ENCODE data around the gene SLC39A3.

Gene SLC39A3

DNA sequence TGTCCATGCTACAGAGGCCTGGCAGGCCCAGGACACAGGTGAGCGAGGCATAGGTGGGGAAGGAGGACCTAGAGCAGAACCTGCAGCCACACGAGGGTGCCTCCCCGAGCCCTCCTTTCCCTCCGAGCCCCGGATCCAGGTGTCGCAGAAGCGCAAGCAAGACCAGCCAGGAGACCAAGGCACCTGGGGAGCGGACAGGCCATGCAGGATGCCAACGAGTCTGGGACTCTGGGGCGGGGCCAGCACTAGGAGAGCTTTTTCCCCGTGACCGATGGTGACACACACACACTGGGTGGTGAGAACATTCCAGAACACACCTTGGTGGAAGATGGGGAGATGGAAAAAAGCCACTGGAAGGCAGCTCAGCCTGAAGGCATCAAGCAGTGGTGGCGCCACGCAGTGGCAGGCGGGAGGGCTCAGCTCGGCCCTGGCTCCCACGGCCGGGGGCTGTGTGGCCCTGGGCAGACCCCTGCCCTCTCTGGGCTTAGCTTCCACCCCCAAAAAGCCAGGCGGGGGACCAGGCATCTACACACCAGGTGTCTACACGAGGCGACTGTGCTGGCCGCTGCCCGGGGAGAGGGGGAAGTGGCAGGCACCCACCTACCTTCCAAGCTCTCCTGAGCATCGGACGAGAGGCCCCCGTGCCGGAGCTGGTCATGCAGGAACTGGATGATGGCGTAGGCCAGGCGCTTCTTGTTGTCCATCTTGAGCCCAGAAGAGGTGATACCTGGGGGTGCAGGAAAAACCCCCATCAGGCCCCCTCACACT, 28.7 kb upstream of the SLC39A3 start:
- no peak for DNase-seq

DNA sequence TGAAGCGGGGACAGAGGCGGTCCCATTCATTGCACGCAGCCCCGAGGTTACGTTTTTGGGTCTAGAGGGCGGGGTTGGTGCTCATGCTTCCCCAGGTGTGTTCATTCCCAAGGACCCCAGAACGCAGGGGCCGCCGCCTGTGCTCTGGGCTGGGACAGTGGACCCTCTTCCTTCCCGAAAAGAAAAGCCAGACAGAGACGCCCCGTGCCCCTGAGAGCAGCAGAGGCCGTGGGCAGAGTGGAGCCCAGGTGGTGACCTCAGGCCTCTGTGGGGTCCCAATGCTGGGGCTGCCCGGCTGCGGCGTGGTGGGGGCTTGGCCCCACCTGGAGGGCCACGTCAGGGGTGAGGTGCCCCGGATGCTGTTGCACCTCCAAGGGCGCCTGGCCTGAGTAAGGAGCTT, 27.9 kb upstream of the SLC39A3 start:
- DNase-seq: no peak

DNA sequence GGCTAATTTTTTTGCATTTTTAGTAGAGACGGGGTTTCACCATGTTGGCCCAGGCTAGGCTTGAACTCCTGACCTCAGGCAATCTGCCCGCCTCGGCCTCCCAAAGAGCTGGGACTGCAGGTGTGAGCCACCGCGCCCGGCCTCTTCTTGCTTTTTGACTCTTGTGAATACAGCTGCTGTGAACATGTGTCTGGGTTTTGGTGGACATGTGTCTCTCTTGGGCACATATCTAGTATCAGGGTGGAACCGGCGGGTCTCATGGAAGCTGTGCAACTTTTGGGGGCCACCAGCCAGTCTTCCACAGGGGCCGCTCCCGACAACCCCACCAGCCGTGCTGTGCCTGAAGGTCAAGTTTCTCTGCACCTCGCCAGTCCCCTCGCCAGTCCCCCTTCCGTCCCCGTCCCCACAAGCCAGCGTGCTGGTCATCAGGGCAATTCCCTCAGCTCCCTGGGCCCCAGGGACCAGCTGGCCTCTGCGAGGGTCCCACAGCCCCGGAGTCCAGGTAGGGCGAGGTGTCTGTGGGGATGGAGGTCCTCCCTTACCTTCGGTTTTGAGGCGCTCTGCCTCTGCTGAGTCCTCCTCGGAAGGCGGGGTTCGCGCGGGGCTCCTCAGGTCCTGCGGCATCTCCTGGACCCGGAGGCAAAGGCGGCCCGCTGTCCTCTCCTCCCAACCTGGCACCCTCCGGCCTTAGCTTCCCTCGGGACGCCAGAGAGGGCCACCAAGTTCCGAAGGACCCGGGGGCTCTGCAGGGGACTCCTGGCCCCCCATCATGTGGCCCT, 27.0 kb upstream of the SLC39A3 start:
- DNase-seq: no peak

DNA sequence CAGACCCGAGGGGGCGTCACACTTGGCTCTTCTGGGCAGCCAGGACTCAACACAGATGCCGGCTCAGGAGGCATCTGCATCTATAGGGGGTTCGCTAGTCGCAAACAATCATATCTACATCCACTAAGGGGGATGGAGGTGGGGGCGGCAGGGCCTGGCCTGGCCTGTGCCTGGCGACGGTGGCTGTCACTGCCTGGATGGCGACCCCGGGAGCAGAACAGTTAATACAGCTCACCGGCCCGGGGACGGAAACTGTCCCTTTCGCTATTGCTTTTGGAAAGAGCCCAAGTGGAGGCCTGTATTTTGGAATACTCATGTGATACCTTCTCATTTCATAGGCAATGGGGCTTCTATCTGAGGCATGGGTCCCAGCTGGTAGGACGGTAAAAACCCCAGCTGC, 25.6 kb upstream of the SLC39A3 start:
- DNase-seq: no peak

DNA sequence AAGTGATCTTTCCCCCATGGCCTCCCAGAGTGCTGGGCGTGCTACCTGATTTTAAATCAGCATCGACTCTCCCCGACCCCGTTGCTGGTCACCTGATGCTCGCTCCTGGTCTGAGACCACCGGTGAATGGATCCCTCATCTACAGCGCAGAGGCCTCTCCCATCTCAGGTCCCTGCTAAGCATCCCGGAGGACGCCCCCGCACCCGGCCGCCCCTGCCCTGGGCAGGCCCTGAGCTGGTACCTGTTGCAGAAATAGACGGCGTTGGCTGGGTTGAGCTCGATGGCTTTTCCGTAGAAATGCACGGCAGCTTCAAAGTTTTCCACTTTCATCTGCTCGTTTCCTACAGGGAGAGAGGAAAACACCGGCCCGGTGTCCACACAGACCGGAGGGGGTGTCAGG, 25.1 kb upstream of the SLC39A3 start:
- DNase-seq: no peak

DNA sequence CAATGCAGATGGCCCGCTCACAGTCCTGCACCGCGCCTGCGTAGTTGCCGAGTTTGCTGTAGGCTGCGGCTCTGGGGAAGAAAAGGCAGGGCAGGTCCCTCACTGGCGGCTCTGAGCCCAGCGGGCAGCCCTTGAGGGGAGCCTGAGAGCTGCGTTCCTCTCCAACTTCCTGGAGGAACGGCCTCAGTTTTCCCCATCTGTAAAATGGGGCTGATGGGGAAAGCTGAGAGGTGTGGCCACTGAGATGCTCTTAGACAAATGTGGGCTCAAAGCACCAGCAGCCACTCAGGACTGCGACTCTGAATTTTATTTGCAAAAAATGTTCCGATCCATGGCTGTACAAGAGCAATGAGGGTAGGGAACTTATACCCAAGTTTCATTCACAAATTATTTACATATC, 23.9 kb upstream of the SLC39A3 start:
- DNase-seq: no peak

DNA sequence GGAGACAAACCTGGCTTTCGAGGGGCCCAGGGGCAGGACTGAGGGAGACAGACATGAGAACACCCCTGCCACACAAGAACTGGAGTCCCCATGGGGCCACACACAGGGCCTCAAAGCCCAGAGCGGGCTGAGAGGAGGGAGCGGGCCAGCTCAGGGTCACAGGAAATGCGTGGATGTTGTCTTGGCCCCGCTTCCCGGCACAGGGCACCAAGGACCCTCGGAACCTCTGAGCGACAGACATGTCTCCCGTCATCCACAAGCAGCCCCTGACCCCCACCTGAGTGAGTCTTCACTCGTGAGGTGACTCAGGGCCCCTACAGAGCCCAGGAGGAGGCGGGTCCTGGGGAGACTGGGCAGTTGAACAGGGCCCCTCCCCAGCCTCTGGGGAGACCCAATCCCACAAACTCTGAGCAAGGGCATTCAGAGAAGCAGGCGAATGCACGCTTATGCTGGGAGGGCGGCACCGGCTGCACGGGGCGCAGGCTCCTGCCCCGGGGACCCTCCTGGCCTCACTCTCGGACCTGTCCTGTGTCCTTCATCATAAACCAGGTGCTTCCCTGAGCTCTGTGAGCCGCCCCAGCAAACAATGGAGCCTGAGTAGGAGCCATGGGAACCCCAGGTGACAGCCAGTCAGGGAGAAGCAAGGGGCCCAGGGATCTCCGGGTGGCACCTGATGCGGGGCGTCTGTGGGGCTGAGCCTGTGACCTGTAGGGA, 23.1 kb upstream of the SLC39A3 start:
- no peak for DNase-seq

DNA sequence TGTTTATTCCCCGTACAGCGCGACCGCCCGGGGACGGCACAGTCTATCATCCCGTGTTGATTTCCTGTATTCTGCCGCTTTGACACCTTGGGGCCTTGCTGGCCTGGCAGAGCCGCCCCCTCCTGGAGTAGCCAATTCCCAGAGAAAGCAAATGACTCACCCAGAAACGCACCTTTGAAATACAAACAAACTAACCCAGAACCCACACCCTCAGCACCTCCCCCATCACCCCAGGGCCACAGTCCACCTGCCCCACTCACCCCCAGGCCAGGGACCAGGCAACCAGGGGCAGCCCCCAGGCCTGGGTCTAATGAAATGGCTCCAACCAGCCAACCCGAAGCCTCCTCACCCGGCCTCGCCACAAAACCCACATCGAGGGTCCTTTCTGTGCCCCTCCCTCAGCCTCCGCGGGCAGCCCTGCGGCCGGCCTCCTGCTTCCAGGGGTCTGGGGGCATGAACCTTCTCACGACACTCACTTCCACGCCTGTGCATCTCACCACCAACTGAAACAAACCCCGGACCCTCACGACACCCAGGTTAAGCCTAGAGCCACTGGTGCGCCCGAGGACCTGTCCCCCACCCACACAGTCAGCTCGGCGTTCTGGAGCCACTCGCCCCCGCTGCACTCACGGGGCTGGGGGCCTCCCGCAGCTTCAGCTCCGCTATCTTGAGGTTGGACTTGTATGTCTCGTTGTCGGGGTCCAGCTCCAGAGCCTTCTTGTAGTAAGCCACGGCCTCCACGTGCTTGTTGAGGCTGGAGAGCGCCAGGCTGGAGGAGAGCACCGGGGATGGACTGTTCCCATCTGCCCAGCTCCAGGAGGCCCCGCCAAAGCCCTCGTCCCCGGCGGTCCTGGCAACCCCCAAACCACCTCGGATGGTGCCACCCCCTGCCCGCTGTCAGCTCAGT, 22.3 kb upstream of the SLC39A3 start:
- no peak for DNase-seq

DNA sequence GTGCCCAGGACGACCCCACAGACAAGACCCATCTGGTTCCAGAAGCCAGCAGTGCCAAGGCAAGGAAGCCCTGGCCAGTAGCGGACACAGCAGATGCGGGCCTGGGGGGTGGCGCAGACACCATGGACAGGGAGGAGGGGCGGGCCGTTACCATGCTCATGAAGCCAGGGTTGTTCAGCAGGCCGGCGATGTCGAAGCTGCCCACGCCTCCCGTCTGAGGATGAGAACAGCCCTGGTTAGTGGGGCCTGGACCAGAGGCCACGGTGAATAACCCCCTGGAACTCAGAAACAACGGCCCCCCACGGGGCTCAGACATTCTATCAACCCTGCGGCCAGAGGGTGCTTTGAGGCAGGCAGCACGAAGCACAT, 21.5 kb upstream of the SLC39A3 start:
- no peak for DNase-seq

DNA sequence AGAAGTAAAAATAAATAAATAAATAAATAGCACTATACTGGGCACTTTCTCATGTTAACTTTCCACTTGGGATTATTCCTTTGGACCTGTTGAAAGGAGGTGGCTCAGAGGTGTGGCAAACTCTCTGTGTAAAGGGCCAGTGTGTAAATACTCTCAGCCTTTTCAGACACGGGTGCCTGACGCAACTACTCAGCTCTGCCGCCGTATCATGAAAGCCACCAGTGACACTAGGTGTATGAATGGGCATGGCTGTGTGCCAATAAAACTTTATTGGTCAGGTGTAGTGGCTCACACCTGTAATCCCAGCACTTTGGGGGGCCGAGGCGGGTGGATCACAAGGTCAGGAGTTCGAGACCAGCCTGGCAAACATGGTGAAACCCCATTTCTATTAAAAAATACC, 20.1 kb upstream of the SLC39A3 start:
- DNase-seq: no peak

DNA sequence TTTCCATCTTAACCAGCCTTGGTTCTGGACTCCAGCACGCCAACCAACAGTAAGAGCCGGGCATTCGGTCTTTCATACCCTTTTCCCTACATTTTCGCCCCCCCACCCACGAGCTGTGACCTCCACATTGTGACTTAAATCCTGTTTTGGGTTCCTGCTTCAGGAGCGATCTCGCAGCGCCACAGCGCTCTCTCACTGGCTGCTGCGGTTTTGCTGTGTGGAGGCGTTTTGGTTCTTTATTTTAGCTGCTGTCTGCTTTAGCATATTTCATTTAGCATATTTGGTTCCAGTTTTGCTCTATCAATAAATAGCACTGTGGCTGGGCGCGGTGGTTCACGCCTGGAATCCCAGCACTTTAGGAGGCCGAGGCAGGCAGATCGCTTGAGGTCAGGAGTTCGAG, 19.5 kb upstream of the SLC39A3 start:
- DNase-seq: no peak

DNA sequence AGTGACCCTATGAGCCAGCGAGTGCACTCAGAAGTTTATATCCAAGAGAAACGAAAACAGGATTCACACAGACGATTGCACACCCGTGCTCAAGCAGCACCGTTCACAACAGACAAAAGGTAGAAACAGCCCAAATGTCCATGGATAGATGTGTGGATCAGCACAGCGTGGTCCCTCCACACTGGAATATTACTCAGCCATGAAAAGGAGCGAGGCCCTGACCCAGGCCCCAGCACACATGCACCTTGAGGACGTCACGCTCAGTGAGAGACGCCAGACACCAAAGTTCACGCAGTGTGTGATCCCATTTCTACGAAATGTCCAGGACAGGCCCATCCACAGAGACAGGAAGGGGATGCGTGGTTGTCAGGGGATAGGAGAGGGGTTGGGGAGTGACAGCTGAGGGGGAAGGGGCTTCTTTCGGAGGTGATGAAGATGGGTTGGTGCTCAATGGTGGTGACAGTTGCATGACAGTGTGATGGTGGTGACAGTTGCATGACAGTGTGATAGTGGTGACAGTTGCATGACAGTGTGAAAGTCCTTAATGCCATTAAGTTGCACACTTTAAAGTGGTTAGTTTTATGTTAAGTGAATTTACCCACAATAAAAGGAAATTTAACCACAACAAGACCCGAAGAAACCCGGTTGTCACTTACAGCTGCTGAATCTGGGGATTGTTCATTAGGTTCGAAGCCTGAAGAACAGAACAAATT, 18.9 kb upstream of the SLC39A3 start:
- no peak for DNase-seq

DNA sequence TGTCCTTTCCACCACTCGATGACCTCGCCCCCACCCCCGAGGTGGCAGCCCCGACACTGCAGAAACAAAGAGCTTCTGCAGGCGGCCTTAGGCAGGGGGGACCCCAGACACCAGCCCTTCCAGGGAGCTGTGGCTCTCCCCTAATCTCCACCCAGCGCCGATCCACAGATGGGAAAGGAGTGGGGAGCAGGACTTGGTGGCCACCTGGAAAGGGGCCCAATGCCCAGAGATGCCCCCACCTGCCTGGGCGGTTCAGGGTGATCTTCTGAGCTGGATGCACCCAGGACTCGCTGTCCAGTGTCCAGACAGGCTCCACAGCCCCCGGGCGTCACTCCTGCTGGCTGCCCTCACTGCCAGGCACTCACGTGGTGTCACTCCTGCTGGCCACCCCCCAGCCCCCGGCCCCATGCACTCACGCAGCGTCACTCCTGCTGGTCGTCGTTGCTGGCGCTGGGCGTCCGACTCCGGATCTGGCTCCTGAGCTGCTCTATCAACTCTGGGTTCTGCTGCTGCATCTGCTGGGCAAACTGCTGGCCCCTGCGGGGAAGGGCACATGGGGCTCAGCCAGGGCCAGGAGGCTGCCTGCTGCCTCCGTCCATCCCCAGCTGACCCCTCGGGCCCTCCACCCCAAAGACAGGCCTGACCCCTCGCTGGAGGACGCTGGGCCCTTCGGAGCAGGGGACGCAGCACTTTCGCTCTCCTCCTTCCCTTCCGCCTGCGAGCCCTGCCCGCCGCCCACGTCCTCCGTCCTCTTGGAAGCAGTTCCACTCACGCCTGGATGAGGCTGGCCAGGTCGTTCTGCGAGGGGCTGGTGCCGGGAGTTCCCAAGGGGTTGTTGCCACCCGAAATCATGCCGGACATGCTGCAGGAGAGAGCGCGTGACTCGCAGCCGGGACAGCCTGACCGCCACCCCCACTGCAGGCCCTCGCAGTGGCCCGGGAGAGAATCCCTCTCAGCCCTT, 17.4 kb upstream of the SLC39A3 start:
- no peak for DNase-seq

DNA sequence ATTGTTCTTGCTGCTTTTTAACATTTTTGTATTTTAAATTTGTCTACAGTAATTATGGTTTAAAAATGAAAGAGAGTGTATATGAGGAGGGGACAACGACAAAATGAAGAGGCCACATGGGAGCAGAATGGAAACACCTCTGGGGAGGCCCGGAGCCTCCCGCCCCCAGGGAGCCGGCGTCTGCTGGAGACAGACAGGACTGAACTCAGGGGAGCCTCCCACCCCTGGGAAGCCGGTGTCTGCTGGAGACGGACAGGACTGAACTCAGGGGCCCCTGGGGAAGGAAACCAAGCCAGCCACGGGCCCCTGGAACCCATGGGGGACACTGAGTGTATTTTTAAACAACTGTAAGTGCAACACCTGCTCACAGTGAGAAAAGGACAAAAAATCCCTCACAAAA, 16.7 kb upstream of the SLC39A3 start:
- DNase-seq: no peak

DNA sequence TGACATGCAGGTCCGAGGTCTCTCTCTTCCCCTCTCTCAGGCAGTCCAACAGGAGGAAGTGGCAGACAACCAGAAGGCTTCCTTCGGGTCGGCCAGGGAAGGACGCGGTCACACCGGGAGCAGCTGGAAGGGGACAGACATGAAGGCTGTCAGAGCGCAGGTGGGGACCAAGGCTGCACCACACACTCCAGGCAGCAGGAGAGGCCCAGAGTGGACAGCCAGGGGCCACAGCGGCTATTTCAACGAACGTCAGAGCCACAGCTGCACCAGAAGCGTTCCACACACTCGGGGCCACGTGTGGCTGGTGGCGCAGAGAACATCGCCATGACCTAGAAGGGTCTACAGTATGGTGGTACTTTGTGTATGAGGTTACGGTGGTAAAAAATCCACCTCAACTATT, 16.0 kb upstream of the SLC39A3 start:
- no peak for DNase-seq

DNA sequence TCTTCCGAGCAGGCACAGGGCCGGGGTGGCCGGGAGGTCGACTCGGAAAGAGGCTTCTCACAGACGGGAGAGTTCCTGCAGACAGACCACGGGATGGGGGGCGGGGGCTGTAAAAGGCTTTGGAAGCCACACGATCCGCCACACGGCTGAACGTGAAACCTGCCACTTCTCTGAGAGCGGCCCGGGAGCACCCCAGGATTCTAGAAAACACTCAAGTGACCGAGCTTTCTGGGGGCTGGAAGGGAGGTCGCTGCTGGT, 15.6 kb upstream of the SLC39A3 start:
- DNase-seq: no peak

DNA sequence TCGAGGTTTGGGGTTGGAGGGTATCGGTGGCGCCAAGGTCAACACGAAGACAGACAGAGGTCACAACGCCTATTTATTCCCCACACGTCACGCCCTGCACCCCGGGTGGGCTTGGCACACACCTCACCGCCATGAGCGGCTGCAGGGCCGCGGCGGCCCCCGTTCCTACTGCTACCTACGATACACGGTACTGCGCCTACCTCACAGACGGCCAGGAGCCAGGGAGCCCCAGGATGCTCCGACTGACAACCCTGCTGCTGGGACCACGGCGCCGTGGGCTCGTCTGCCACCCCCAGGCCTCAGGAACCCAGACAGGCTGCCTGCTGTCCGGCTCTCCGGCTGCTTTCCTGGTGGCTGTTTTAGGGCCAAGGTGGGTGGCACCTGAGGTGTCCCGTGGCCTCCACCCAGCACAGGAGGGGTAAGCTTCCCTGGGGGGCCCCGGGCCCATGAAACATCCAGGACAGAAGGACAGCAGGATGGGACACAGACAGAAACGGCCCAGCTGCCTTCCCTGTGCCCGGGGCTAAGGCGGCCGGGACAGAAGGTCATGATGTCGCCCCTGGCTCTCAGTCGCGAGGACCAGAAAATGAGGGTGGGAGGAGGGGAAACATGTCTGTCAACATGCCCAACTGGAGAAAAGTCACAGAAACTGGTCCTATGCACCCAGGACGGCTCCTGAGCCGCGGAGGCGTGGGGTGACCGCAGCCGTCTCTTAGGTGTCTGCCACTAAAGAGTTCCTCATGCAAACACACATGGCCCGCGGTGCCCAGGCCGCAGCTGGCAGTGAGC, 15.0 kb upstream of the SLC39A3 start:
- no peak for DNase-seq

DNA sequence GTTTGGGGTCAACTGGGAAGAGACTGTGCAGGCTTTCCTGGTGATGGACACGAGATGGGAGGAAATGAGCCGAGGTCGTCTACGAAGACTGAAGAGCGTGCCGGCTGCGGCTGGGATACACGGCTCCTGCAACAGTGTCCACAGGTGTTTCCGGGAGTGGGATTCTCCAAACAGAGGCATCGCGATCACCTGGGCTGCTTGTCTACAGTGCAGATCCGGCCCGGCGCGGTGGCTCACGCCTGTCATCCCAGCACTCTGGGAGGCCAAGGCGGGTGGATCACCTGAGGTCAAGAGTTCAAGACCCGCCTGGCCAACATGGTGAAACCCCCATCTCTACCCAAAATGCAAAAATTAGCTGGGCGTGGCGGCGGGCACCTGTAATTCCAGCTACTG, 11.6 kb upstream of the SLC39A3 start:
- DNase-seq: no peak

DNA sequence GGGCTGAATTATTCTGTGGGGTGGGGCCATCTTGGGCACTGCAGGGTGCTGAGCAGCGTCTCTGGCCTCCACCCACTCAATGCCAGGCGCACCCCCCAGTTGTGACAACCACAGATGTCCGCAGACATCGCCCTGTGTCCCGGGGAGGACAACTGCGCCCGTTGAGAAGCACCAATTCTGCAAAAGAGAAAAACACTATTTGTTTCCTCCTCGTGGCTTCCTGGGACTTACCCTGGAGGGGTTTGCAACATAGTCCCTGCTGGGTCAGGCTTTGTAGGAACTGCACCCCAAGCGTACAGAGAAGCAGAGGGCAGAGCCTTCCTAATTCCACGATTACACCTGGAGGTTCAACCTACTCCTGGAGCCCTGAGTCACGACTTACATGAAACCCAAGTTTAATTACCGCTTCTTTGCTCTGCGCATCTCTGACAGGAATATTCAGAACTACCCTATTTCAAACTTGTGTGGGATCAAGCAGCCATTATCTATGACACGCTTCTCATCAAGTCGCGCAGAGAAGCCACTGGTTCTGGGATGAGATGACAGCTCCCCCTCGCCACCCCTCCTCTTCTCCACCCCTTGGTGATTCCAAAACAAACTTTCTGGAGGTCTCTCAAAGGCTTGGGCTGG, 11.1 kb upstream of the SLC39A3 start:
- no peak for DNase-seq

DNA sequence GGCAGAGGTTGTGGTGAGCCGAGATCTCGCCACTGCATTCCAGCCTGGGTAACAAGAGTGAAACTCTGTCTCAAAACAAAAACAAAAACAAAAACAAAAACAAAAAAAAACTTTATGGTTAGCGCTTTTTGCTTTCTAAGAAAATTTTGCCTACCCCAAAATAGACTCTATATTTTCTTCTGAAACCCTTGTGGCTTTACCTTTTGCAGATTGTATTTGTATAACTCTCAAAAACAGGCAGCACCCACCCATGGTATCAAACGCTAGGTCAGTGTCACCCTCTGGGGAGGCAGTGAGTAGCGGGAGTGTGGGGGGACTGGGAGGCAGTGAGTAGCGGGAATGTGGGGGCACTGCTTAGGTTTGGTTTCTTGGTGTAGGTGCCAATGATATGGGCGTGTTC, 7.5 kb upstream of the SLC39A3 start:
- DNase-seq: no peak

Data from HCEC 1CT (cell line).